Natural killer cell treated with Interleukin-12 subunit alpha and Interleukin-12 subunit beta and Interleukin-15 and Interleukin-18, amount 100 ng/mL, for 72 hours (primary cell): Measurements from ENCODE around the gene SDF4. TPM values are rescaled to one million over a fixed set of nuclear protein-coding genes. Genes with fewer than 3 reads are reported as not detected.

Experiments
- ATAC-seq, 2 donors: fragments of 150-1000 bp; cut with Tn5 transposase in 1 of 2; sonication (Bioruptor Pico), chemical (Tn5 transposase) in 1 of 2; 2 replicates each; pipeline ENCODE4 v1.10.0; 2021
- DNase-seq: peaks from one replicate; pipeline ENCODE4 v3.0.0; 2022; ENCODE audit warnings: low spot score
- H3K27ac Mint-ChIP-seq, 2 donors: 1 replicate in 1 of 2; 2 replicates in 1 of 2; pipeline ENCODE4 v1.8.0; 2022; ENCODE audit warnings: mixed read lengths in 2 of 2, mild to moderate bottlenecking in 1 of 2, moderate library complexity in 1 of 2
- H3K27me3 Mint-ChIP-seq, 2 donors: 1 replicate in 1 of 2; 2 replicates in 1 of 2; pipeline ENCODE4 v1.8.0; 2022; ENCODE audit warnings: mixed read lengths in 2 of 2
- H3K36me3 Mint-ChIP-seq: one replicate; pipeline ENCODE4 v1.8.0; 2022; ENCODE audit warnings: mixed read lengths
- H3K4me1 Mint-ChIP-seq, 2 donors: 1 replicate in 1 of 2; 2 replicates in 1 of 2; pipeline ENCODE4 v1.8.0; 2022; ENCODE audit warnings: low read depth in 2 of 2, mixed read lengths in 2 of 2, mild to moderate bottlenecking in 1 of 2
- H3K4me3 Mint-ChIP-seq: one replicate; pipeline ENCODE4 v1.8.0; 2022; ENCODE audit warnings: mixed read lengths
- H3K9me3 Mint-ChIP-seq: 2 replicates; pipeline ENCODE4 v1.8.0; 2022; ENCODE audit warnings: mixed read lengths
- total RNA-seq, 2 donors: library from RNA; stranded (reverse); gene quantifications; one replicate each; pipeline ENCODE4 v1.2.3, GENCODE V29; 2022

The SDF4 gene
- total RNA-seq, 2 donors from 2014 or later = 243 to 251 TPM

DNA sequence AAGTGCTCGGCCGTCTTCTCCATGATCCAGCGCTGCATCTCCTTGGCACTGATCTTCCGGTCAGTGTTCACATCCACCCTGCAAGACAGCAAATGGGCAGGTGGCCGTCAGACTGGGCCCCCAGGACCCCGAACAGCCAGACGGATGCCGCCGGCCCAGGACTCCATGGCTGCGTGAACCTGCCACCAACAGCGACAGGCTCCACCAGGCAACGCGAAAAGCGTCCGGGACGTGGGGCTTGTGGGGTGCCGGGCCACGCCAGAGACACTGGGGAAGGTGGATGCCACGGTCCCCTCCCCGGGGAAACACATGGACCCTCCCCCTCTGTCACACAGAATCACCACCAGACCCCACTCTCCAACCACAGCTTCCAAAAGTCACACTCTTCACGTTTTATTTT is 7.9 kb downstream of the SDF4 start:
- no peak for ATAC-seq
- DNase-seq = no peak
- Mint-ChIP-seq H3K27ac (no peak overlapping the region), H3K27me3 (no peaks in the 10 kb centered on the region), H3K4me3 (no peak overlapping the region), H3K9me3 (no peaks in the 10 kb centered on the region), H3K36me3 (peaks cover 17% of the 10 kb centered on the region), H3K4me1 (peaks cover 31 to 45% of the 10 kb centered on the region in 2 donors)

GRCh38 chr1:1223321-1223720 is 8.5 kb downstream of the SDF4 start:
- H3K27ac Mint-ChIP-seq = peak overlapping the region; percentile 68 to 88
- ATAC-seq = no peak
- no peaks in the 10 kb centered on the region for H3K27me3 Mint-ChIP-seq
- peaks cover 17% of the 10 kb centered on the region for H3K36me3 Mint-ChIP-seq
- DNase-seq = no peak
- peak overlapping the region; percentile 66 for H3K4me3 Mint-ChIP-seq
- H3K9me3 Mint-ChIP-seq = no peaks in the 10 kb centered on the region
- H3K4me1 Mint-ChIP-seq = peaks cover 31 to 45% of the 10 kb centered on the region in 2 donors

DNA sequence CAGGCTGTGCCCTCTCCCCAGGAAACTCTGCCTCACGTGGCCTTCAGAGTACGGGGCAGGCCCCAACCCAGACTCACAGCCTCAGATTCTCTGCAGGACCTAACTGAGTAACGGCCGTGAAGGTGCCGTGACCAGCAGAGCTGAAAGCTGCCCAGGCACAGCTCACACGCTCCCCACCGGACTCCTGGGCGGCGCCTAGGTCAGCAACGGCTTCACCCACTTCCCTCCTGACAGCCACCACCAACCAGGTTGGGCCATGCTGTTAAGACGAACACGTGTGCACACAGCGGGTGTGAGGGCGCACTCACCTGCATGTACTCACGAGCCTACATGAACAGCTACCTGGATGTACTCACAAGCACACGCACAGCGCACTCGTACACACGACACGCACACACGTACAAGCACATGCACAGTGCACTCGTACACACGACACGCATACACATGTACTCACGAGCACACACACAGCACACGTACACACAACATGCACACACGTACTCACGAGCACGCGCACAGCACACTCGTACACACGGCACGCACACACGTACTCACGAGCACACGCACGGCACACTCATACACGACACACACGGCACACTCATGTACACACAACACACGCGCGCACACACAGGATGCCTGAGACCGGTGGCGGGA is 9.1 kb downstream of the SDF4 start:
- no peaks in the 10 kb centered on the region for H3K9me3 Mint-ChIP-seq
- peaks cover 31 to 45% of the 10 kb centered on the region in 2 donors for H3K4me1 Mint-ChIP-seq
- H3K27ac Mint-ChIP-seq = peak overlapping the region; percentile 68 to 88
- peak; percentile 44 to 78 for ATAC-seq
- H3K4me3 Mint-ChIP-seq = peak overlapping the region; percentile 66
- no peaks in the 10 kb centered on the region for H3K27me3 Mint-ChIP-seq
- no peak for DNase-seq
- peaks cover 17% of the 10 kb centered on the region for H3K36me3 Mint-ChIP-seq

DNA sequence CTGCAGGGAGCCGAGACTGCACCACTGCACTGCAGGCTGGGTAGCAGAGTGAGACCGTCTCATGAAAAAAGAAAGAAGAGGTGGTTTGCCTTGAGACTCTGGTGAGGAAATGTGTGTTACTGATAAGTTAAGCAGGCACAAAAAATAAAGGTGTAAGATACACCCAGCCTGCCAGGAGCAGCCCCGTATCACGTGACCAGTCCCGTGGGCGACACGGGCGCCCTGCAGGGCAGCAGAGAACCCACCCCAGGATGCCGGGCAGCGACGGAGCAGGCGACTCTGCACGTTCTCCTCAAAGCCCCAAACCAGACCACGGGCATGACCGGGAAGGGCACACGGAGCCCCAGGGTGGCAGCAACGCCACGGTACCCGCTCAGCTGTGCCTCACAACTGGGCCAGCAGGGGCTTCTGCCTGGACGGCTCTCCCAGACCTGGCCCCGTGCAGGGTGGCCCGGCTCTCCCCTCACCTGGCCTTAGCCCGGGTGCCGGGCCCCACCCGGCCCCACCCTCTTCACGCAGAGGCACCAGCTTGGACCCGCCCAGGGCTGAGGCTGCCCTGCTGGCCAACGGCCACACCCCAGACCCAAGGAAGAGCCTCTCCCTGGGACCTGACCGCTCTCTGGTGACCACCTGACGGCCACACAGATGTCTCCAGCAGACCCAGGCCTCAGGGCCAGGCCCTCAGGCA is 9.8 kb downstream of the SDF4 start:
- no peaks in the 10 kb centered on the region for H3K9me3 Mint-ChIP-seq
- H3K27ac Mint-ChIP-seq = peak overlapping the region; percentile 68 to 88
- H3K27me3 Mint-ChIP-seq = no peaks in the 10 kb centered on the region
- peak; percentile 14 to 51 for ATAC-seq
- no peak for DNase-seq
- H3K36me3 Mint-ChIP-seq = peaks cover 17% of the 10 kb centered on the region
- H3K4me3 Mint-ChIP-seq = peak overlapping the region; percentile 53
- peaks cover 31 to 45% of the 10 kb centered on the region in 2 donors for H3K4me1 Mint-ChIP-seq

DNA sequence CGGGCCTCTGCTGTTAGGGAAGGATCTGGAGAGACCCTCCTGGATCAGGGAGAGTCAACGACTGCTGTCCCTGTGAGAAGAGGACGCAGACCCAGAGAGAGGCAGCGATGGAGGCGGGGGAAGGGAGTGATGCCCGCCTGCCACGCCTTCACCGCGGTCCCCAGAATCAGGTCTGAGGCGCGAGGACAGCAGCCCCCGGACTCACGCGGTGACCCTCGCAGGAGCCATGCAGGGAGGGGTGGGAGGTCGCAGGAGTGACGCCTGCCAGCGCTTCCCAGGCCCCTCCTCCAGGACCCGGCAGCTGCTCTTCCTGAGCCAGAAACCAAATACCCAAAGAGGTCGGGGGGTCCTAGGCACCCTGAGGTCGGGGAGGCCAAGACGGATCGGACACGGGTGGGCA is 11.6 kb downstream of the SDF4 start:
- Mint-ChIP-seq H3K27ac (peak overlapping the region; percentile 46 to 85), H3K9me3 (no peaks in the 10 kb centered on the region)

GRCh38 chr1:1219341-1219740 is 12.5 kb downstream of the SDF4 start:
- Mint-ChIP-seq H3K9me3 (no peaks in the 10 kb centered on the region), H3K4me1 (peaks cover 39 to 46% of the 10 kb centered on the region in 2 donors), H3K36me3 (peaks cover 8% of the 10 kb centered on the region), H3K4me3 (no peak overlapping the region), H3K27me3 (no peaks in the 10 kb centered on the region), H3K27ac (peak overlapping the region; percentile 46 to 85)
- ATAC-seq (peak in 1 of 2 donors; percentile 41), DNase-seq (no peak)

More for the DNA sequence above, 11.6 kb downstream of the SDF4 start:
- no peaks in the 10 kb centered on the region for H3K27me3 Mint-ChIP-seq
- H3K36me3 Mint-ChIP-seq = peaks cover 12% of the 10 kb centered on the region
- no peak for DNase-seq
- no peak overlapping the region for H3K4me3 Mint-ChIP-seq
- H3K4me1 Mint-ChIP-seq = peaks cover 31 to 44% of the 10 kb centered on the region in 2 donors
- no peak for ATAC-seq

- Mint-ChIP-seq H3K4me1 (peaks cover 42 to 48% of the 10 kb centered on the region in 2 donors), H3K27me3 (no peaks in the 10 kb centered on the region), H3K36me3 (peaks cover 8% of the 10 kb centered on the region), H3K9me3 (no peaks in the 10 kb centered on the region), H3K27ac (peak overlapping the region; percentile 33 to 46), H3K4me3 (no peak overlapping the region)
- no peak for DNase-seq
- ATAC-seq = no peak
Observed at GRCh38 chr1:1218524-1219200, 13.1 kb downstream of the SDF4 start.

DNA sequence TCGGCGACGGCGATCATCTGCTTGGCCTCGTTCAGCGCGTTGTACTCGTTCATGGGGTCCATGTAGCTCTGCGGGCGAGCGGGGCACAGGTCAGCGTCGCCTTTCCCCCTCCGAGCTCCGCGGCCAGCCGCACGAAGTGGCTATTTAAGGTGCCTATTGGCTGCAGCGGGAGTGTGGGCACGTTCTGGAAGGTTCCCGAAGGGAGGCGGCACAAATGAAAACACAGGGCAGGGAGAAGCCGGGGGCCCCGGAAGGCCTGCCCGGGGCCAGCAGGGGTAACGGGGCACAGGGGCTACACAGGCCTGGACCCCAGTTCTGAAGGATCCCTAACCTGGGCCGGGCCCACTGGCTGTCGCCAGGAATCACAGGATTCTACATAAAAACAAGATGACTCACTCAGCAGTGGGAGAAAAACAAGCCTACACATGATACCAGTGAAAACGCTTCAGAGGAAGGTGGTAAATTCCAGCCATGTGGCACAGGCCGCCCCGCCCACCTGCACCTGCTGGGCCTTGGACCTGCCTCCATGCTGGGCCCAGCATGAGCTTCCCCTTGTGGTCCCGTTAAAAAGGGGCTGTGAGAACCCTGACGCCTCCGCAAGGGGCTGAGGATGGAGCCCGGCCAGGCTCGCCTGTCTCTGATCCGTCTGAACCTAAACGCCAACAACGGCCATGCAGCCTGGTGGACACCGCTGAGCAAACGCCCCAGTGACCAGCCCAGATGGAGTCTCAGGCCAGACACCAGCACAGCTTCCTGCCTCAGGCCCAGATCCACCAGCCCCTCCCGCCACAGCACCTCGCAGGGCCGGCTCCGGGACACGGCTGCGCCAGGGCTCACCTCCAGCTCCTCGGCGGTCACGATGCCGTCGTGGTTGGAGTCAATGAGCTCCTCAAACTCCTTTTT is 13.9 kb downstream of the SDF4 start:
- DNase-seq = no peak
- no peak for ATAC-seq
- H3K27ac Mint-ChIP-seq = peak overlapping the region in 1 of 2 donors; percentile 97
- no peak overlapping the region for H3K4me3 Mint-ChIP-seq
- no peaks in the 10 kb centered on the region for H3K27me3 Mint-ChIP-seq
- peaks cover 3% of the 10 kb centered on the region for H3K36me3 Mint-ChIP-seq
- H3K4me1 Mint-ChIP-seq = peaks cover 37 to 43% of the 10 kb centered on the region in 2 donors
- no peaks in the 10 kb centered on the region for H3K9me3 Mint-ChIP-seq

- Mint-ChIP-seq H3K4me3 (peak overlapping the region; percentile 62), H3K9me3 (no peaks in the 10 kb centered on the region), H3K27me3 (no peaks in the 10 kb centered on the region), H3K4me1 (peaks cover 34 to 37% of the 10 kb centered on the region in 2 donors), H3K27ac (peak overlapping the region; percentile 73 to 97), H3K36me3 (no peaks in the 10 kb centered on the region)
- ATAC-seq (peak in 1 of 2 donors; percentile 57), DNase-seq (peak; percentile 79)
Observed at GRCh38 chr1:1216770-1217620, 14.8 kb downstream of the SDF4 start.

DNA sequence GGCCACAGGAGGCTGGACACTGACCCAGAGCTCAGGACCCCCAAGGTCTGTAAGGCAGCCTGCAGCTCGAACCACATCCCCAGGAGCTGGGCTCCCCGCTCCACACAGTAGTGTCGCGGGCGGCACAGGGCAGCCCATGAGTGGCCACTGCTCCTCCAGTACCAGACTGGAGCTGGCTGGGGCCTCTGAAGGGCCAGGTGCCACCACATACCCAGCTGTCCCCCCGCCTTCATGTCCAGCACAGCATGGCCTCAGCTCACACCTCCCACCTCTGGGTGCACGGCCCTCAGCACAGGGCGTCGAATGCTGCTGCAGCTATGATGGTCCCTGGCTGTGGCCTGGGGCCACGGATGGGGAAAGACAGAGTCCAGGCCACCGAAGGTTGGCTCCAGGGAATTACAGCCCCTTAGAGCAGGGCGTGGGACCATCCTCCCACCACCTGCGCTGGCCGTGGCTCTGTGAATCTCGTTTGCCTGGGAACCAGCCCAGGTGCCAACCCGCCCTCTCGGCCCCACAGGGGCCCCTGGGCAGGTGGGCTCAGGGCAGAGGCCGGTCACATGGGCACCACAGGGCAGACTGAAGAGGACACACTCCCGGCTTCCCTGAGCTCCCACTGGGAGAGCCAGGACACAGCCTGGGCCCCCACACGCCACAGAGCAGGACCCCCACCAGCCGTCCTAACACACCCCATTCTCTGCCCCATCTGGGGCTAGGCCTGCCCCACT is 15.8 kb downstream of the SDF4 start:
- peak overlapping the region; percentile 73 to 97 for H3K27ac Mint-ChIP-seq
- H3K4me1 Mint-ChIP-seq = peaks cover 28 to 32% of the 10 kb centered on the region in 2 donors
- no peaks in the 10 kb centered on the region for H3K36me3 Mint-ChIP-seq
- no peaks in the 10 kb centered on the region for H3K9me3 Mint-ChIP-seq
- peak overlapping the region; percentile 62 for H3K4me3 Mint-ChIP-seq
- no peak for DNase-seq
- ATAC-seq = no peak
- no peaks in the 10 kb centered on the region for H3K27me3 Mint-ChIP-seq

GRCh38 chr1:1215080-1215676 is 16.6 kb downstream of the SDF4 start:
- Mint-ChIP-seq H3K9me3 (no peaks in the 10 kb centered on the region), H3K27ac (peak overlapping the region; percentile 55 to 97), H3K27me3 (no peaks in the 10 kb centered on the region), H3K36me3 (no peaks in the 10 kb centered on the region), H3K4me3 (peak overlapping the region; percentile 41), H3K4me1 (peaks cover 23 to 30% of the 10 kb centered on the region in 2 donors)
- ATAC-seq = peak in 1 of 2 donors; percentile 21
- peak; percentile 81 for DNase-seq
